IPS DF 6.9 (cell line): ENCODE results near the gene COX8A.

Experiments
- DNase-seq: peaks from one replicate; pipeline ENCODE4 v3.0.0-alpha.2; 2013; ENCODE audit warnings: low read depth, low spot score
- H3K27ac ChIP-seq: one replicate; pipeline ENCODE4 v1.5.1; 2013; ENCODE audit warnings: low read length, control low read depth
- H3K27me3 ChIP-seq: 2 replicates; pipeline ENCODE4 v1.6.1; 2013; ENCODE audit warnings: mild to moderate bottlenecking, low read length; ENCODE audit not compliant: control insufficient read depth, insufficient read depth
- H3K36me3 ChIP-seq: 2 replicates; pipeline ENCODE4 v1.6.1; 2013; ENCODE audit warnings: low read length; ENCODE audit not compliant: control insufficient read depth, insufficient read depth
- H3K4me1 ChIP-seq: 2 replicates; pipeline ENCODE4 v1.6.1; 2013; ENCODE audit warnings: low read length; ENCODE audit not compliant: control insufficient read depth, insufficient read depth
- H3K4me3 ChIP-seq: 2 replicates; pipeline ENCODE4 v1.5.1; 2013; ENCODE audit warnings: mild to moderate bottlenecking, low read length
- H3K9me3 ChIP-seq: 2 replicates; pipeline ENCODE4 v1.6.1; 2013; ENCODE audit warnings: low read length, inconsistent platforms; ENCODE audit not compliant: control insufficient read depth, insufficient read depth
- WGBS: extraction: QIAGEN DNeasy Blood & Tissue Kit; methylation state at CpG from one replicate; pipeline ENCODE4 v1.1.7; 2013; ENCODE audit warnings: mixed read lengths, missing lambda C conversion rate; ENCODE audit not compliant: insufficient read length, insufficient coverage; 5-methylcytosine and 5-hydroxymethylcytosine counted together

COX8A gene

DNA sequence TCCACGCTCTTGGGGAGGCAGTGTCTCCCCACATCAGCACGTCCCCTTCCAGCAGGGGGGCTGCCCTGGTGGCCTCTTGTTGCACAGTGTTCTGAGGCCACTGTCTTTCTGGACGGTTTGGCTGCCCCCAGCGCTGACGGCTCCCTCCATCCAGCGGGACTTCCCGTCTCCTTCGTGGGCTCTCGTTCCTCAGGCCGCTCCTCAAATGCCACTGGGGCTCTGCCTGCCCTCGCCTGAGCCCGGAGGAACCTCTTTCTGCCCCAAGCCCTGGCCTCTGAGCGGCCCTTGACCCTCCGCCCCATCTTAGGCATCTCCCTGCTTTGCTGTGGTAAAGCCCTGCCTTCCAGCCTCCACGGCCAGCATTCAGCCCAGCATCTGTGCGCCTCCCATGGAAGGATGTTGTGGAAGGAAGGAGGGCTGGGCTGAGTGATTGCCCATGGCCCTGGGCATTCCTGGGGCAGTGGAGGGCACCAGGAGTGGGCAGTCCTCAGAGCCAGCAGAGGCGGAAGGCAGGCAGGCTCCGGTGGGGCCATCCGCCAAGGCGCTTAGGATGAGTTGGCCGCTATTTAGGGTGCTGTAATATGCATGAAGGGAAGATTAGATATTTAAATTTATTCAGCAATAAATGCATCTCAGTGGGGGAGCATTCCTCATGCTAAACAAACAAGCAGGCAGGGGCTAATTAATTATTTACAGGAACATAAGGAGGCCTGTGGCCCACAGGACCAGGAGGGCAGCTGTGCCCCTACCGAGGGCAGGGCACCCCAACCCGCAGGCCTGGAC, 29.6 kb downstream of the COX8A start:
- Histone ChIP-seq H3K36me3 (no peaks in the 10 kb centered on the region), H3K4me3 (no peak overlapping the region), H3K9me3 (no peaks in the 10 kb centered on the region), H3K27ac (no peak overlapping the region), H3K27me3 (peaks cover 27% of the 10 kb centered on the region), H3K4me1 (peaks cover 4% of the 10 kb centered on the region; the same call in 1 of the 2 replicates)
- DNase-seq = no peak
- WGBS = no CpG with 5 or more reads among the region's 23 CpGs

DNA sequence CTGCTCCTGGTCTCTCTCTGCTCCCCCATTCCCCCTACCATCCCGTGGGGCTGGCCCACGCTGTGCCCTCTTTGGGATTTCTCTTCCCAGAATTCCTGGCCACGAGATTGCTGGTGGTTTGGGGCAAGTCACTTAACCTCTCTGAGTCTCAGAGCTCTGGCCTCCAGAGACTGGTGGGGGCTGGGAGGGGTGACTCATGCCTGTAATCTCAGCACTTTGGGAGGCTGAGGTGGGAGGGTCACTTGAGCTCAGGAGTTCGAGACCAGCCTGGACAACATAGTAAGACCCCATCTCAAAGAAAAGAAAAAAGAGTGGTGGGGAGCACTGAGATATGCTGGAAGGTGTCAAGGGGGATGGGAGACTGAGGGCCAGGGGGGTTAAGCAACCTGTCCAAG, 30.2 kb downstream of the COX8A start:
- DNase-seq = no peak
- no peak overlapping the region for H3K27ac ChIP-seq
- H3K36me3 ChIP-seq = no peaks in the 10 kb centered on the region
- H3K9me3 ChIP-seq = no peaks in the 10 kb centered on the region
- H3K27me3 ChIP-seq = peaks cover 27% of the 10 kb centered on the region
- H3K4me3 ChIP-seq = no peak overlapping the region
- no CpG with 5 or more reads among the region's 4 CpGs for WGBS
- peaks cover 4% of the 10 kb centered on the region; the same call in 1 of the 2 replicates for H3K4me1 ChIP-seq

DNA sequence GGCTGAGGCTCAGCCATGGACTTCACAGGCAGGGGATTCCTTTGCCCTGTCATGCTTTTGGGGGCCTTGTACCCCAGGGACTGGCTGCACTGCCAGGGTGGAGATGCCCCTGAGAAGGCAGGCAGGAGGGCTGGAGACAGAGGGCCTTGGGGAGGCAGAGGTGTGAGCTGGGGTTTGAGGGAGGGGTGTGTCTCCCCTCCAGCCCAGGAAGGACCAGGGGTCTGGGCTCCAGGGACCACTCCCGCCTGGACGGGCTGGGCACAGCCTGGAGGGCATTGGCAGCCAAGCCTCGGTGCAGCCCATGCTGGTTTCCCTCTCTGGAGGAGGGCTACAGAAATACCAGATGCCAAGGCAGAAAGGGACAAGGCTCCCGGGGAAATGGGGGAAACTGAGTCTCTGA, 31.3 kb downstream of the COX8A start:
- peaks cover 4% of the 10 kb centered on the region; the same call in 1 of the 2 replicates for H3K4me1 ChIP-seq
- H3K36me3 ChIP-seq = no peaks in the 10 kb centered on the region
- H3K9me3 ChIP-seq = no peaks in the 10 kb centered on the region; the same call in 1 of the 2 replicates
- no peak overlapping the region for H3K27ac ChIP-seq
- H3K27me3 ChIP-seq = peaks cover 27% of the 10 kb centered on the region
- no peak for DNase-seq
- WGBS = no CpG with 5 or more reads among the region's 4 CpGs
- H3K4me3 ChIP-seq = no peak overlapping the region

DNA sequence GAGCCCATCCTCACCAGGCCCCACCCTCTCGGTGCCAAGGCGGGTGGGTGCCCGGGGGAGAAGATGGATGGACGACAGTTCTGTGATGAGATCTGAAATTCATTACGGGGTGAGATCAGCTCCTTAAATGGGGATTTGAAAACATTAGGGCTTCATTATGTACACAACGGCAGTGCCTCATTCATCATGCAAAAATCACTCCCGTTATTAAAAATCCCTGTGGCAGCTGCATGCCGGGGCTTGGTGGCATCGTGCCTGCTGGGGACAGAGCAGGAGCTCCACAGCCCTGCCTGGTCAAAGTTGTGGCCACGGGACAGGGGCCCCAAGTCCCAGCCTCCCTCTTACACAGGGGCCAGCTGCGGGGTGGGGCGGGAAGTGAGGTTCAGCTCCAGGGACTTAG, 32.0 kb downstream of the COX8A start:
- no CpG with 5 or more reads among the region's 12 CpGs for WGBS
- no peak for DNase-seq
- H3K4me3 ChIP-seq = no peak overlapping the region
- no peaks in the 10 kb centered on the region for H3K36me3 ChIP-seq
- peaks cover 27% of the 10 kb centered on the region for H3K27me3 ChIP-seq
- H3K27ac ChIP-seq = no peak overlapping the region
- H3K9me3 ChIP-seq = no peaks in the 10 kb centered on the region; the same call in 1 of the 2 replicates
- H3K4me1 ChIP-seq = peaks cover 4% of the 10 kb centered on the region; the same call in 1 of the 2 replicates

DNA sequence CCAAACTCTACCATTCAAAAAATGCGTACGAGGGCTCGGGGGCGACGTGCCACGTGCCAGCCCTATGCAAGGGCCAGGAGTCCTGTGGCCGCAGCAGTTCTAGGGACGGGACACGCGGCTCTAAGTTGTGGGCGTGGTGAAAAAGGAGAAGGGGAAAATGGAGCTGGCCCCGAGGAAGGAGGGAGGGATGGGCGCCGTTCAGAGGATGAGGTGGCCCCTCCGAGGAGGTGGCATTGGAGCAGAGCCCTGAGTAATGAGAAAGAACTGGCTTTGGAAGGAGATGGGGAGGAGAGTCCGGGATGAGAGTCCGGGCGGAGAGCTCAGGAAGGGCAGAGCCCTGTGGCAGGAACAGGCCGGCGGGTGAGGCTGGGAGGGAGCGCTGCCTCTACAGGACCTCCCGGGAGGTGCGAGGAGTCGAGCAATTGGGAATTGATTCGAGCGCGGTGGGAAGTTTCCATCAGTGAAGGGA, 32.8 kb downstream of the COX8A start:
- peak overlapping the region; percentile 15; the same call in 1 of the 2 replicates for H3K4me3 ChIP-seq
- no CpG with 5 or more reads among the region's 27 CpGs for WGBS
- no peaks in the 10 kb centered on the region; the same call in 1 of the 2 replicates for H3K9me3 ChIP-seq
- H3K4me1 ChIP-seq = peaks cover 4% of the 10 kb centered on the region; the same call in 1 of the 2 replicates
- H3K27ac ChIP-seq = no peak overlapping the region
- DNase-seq = no peak
- H3K27me3 ChIP-seq = peaks cover 28% of the 10 kb centered on the region
- H3K36me3 ChIP-seq = no peaks in the 10 kb centered on the region

DNA sequence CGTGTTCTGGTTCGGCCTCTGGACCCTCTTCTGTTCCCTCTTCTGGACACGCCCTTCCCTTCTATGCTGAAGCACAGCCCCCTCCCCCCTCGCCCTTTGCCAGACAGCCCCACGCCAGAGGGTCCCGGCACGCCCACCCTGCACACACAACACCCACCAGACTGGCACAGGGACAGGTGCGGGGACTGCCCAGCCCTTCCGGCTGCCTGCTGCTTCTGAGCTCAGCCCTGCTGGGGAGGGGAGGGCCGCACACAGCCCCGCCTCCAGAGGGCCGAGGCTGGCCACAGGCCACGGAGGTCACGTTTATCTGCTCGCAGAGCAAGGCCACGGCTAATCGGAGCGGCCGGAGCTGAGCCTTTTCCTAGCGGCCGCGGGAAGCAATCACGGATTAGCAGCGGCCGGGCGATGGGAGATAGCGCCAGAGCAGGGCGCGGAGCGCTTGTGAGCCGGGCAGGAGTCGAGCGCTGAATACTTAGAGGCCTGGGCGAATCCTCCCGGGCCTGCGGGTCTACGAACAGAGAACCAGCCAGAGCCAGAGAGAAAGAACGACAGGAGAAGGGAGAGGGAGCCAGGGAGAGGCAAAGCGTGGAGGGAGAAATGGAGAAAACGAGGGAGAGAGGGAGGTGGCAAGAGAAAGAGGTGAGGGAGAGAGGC, 33.3 kb downstream of the COX8A start:
- Histone ChIP-seq H3K9me3 (no peaks in the 10 kb centered on the region; the same call in 1 of the 2 replicates), H3K36me3 (no peaks in the 10 kb centered on the region), H3K4me3 (peak overlapping the region; percentile 15; the same call in 1 of the 2 replicates), H3K27me3 (peaks cover 28% of the 10 kb centered on the region), H3K27ac (no peak overlapping the region), H3K4me1 (peaks cover 4% of the 10 kb centered on the region; the same call in 1 of the 2 replicates)
- no peak for DNase-seq
- no CpG with 5 or more reads among the region's 40 CpGs for WGBS

DNA sequence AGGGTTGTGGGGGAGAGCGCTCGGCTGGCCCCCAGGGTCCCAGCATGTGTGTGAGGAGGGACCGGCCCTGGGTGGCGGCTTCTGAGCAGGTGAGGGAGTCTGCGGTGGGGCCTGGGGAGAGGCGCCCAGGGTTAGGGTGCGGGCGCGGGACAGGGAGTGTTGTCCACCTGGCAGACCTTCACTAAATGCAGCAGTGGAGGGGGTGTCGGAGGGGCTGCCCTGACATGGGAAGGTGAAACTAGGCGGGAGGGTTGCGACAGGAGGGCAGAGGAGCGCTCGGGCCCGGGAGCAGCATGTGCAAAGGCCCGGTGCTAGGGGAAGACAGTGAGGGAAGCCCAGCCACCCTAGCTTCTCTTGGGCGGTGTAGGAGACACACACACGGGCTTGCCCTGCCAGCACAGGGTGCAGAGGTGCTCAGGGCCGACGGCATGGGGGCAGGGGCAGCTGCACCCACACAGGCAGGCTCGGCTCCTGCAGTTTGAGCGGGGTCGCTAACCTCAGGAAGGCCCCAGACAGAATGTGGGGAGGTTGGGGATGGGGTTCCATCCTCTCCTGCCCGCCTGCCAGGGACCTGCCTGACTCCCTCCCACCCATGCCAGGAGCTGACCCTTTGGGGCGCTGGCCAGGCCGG, 34.0 kb downstream of the COX8A start:
- H3K9me3 ChIP-seq = no peaks in the 10 kb centered on the region; the same call in 1 of the 2 replicates
- WGBS = no CpG with 5 or more reads among the region's 26 CpGs
- H3K4me3 ChIP-seq = no peak overlapping the region
- H3K27me3 ChIP-seq = peaks cover 28% of the 10 kb centered on the region
- H3K4me1 ChIP-seq = peaks cover 4% of the 10 kb centered on the region; the same call in 1 of the 2 replicates
- no peaks in the 10 kb centered on the region for H3K36me3 ChIP-seq
- no peak for DNase-seq
- H3K27ac ChIP-seq = no peak overlapping the region

DNA sequence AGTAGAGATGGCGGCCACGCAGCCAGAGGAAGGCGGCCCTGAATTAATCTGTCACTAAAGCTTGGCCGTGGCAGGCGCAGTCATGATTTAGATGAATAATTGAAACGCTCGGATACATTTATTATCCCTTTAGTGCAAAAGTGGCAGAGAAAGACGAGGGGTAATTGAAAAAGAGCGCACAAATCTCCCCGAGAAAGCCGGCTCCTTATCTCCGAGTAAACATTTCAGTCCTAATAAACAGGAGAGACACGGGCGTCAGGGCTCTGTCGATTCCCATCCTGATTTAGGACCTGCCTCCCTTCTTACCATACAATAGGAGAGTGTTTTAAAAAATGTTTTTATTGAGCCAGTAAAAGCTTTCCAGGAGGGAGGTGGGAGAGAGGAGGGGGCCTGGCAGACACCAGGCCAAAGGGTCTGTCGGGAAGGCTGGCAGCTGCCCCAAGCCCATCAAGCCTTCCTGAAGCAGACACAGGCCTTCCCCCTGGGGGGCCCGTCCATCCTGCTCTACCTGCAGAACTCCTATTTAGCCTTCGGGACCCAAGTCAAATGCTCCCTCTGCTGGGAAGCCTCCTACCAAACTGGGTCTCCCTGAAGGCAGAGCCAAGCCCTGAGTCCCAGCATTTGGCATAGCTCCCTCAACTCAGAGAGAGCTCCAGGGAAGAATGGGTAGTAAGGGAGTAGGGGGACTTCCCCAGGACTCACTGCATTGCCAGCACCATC, 34.7 kb downstream of the COX8A start:
- DNase-seq = no peak
- peaks cover 4% of the 10 kb centered on the region; the same call in 1 of the 2 replicates for H3K4me1 ChIP-seq
- WGBS = no CpG with 5 or more reads among the region's 18 CpGs
- H3K9me3 ChIP-seq = no peaks in the 10 kb centered on the region; the same call in 1 of the 2 replicates
- H3K27me3 ChIP-seq = peaks cover 28% of the 10 kb centered on the region
- H3K4me3 ChIP-seq = no peak overlapping the region
- no peaks in the 10 kb centered on the region for H3K36me3 ChIP-seq
- no peak overlapping the region for H3K27ac ChIP-seq

DNA sequence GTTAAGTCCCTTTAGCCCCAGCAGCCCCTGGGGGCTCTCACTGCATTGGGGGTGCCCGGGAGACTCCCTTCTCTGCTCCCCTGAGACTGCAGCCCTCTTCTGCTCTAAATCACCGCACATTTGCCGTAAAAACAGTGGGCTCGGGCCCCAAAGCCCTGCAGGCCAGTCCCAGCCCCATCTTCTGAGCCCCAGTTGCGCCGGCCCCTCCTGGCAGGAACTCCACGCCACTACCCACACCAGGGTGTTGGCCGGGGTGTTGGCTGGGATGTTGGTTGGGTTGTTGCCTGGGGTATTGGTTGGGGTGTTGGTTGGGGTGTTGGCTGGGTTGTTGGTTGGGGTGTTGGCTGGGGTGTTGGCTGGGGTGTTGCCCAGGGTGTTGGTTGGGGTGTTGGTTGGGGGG, 35.3 kb downstream of the COX8A start:
- DNase-seq = no peak
- Histone ChIP-seq H3K4me3 (no peak overlapping the region), H3K4me1 (peaks cover 4% of the 10 kb centered on the region; the same call in 1 of the 2 replicates), H3K27me3 (peaks cover 28% of the 10 kb centered on the region), H3K27ac (no peak overlapping the region), H3K9me3 (no peaks in the 10 kb centered on the region; the same call in 1 of the 2 replicates), H3K36me3 (no peaks in the 10 kb centered on the region)
- no CpG with 5 or more reads among the region's 8 CpGs for WGBS
